K562 (cell line): Measurements from ENCODE around the gene BIN1. TPM values are rescaled to one million over a fixed set of nuclear protein-coding genes. Genes with fewer than 3 reads are reported as not detected.

ENCODE experiments used
- AFF4 ChIP-seq: sonication (generic); formaldehyde crosslinking; IDR thresholded peaks from 2 replicates; pipeline ENCODE4 v1.8.0; 2023; ENCODE audit warnings: mild to moderate bottlenecking, missing genetic modification reagents
- BRD4 ChIP-seq: fragments of 200-600 bp; sonication (generic); IDR thresholded peaks from 2 replicates; pipeline ENCODE4 v1.6.1; 2017; ENCODE audit warnings: inconsistent platforms
- DEAF1 ChIP-seq: fragments of 450-650 bp; formaldehyde crosslinking; IDR thresholded peaks from 2 replicates; pipeline ENCODE4 v1.4.0; 2020; ENCODE audit warnings: mild to moderate bottlenecking, moderate library complexity
- KLF1 ChIP-seq: fragments of 450-650 bp; IDR thresholded peaks from 2 replicates; pipeline ENCODE4 v1.6.1; 2016; ENCODE audit warnings: missing genetic modification characterization, missing compliant biosample characterization
- NCOA6 ChIP-seq: fragments of 450-650 bp; IDR thresholded peaks from 2 replicates; pipeline ENCODE4 v1.6.1; 2017; ENCODE audit warnings: mild to moderate bottlenecking
- RBBP5 ChIP-seq: fragments of 200-600 bp; sonication (generic); IDR thresholded peaks from 2 replicates; pipeline ENCODE4 v1.6.1; 2012; ENCODE audit warnings: borderline replicate concordance, mild to moderate bottlenecking, low read length, control low read depth, inconsistent platforms; ENCODE audit not compliant: insufficient read depth, poor library complexity, severe bottlenecking
- RBM17 ChIP-seq: fragments of 200-400 bp; formaldehyde crosslinking; IDR thresholded peaks from 2 replicates; pipeline ENCODE4 v1.6.1; 2017; ENCODE audit warnings: low read depth, mild to moderate bottlenecking, low read length, borderline replicate concordance
- SIX5 ChIP-seq, 2 experiments: IDR thresholded peaks; 2 replicates each; pipeline ENCODE4 v1.6.1; 2011; ENCODE audit warnings: low read length in 2 of 2, borderline replicate concordance in 1 of 2, low read depth in 1 of 2, mild to moderate bottlenecking in 1 of 2, moderate library complexity in 1 of 2; ENCODE audit not compliant: insufficient read depth in 1 of 2
- SMC3 ChIP-seq: conservative IDR thresholded peaks from 2 replicates; pipeline ENCODE4 v1.6.1; 2011; ENCODE audit warnings: low read depth, low read length, improper control_type of control experiment; ENCODE audit not compliant: insufficient read depth
- TFAM ChIP-seq: fragments of 250-450 bp; sonication (Bioruptor Pico); conservative IDR thresholded peaks from 2 replicates; pipeline ENCODE4 v1.5.0; 2021; ENCODE audit warnings: mild to moderate bottlenecking, moderate library complexity
- ZBTB12 ChIP-seq: fragments of 250-450 bp; sonication (Bioruptor Pico); IDR thresholded peaks from 2 replicates; pipeline ENCODE4 v1.4.0; 2020
- ZC3H4 ChIP-seq: sonication (generic); formaldehyde crosslinking; IDR thresholded peaks from 2 replicates; pipeline ENCODE4 v1.9.0; 2021; ENCODE audit warnings: missing genetic modification reagents, borderline replicate concordance
- ZNF165 ChIP-seq: fragments of 250-450 bp; sonication (Bioruptor Pico); IDR thresholded peaks from 2 replicates; pipeline ENCODE4 v1.4.0; 2020; ENCODE audit warnings: borderline replicate concordance
- ZNF184 ChIP-seq: sonication (generic); formaldehyde crosslinking; IDR thresholded peaks from 2 replicates; pipeline ENCODE4 v1.5.0; 2020; ENCODE audit warnings: missing genetic modification reagents
- polyA plus RNA-seq, 8 experiments: library from polyadenylated mRNA; depleted of rRNA in 4 of 8; stranded (reverse) in 5 of 8; unstranded in 3 of 8; fragments of >200 nt; fragmentation: Nextera tagmentation in 2 of 8; fragmentation: Illumina TruSeq in 1 of 8; extraction: Ambion mirVana in 2 of 8; extraction: Trizol in 1 of 8; gene quantifications; 2 replicates each; pipeline versions ENCODE4 v1.2.1 to v1.2.3, GENCODE V29; 2011 to 2014; ENCODE audit warnings: inconsistent platforms in 1 of 8, missing spikeins in 1 of 8
- total RNA-seq, 7 experiments: library from RNA; depleted of rRNA in 6 of 7; stranded (reverse); fragments of >200 nt in 6 of 7; fragmentation: Illumina TruSeq in 2 of 7; extraction: Trizol in 2 of 7; gene quantifications; 2 replicates each; pipeline versions ENCODE4 v1.2.1 to v1.2.3, GENCODE V29; 2011 to 2021; ENCODE audit warnings: low replicate concordance in 1 of 7
- TF ChIP-seq, protein P1 (sequence below): fragments of 450-650 bp; IDR thresholded peaks from 2 replicates; pipeline ENCODE4 v1.6.1; 2014; ENCODE audit warnings: low read depth, mild to moderate bottlenecking, moderate library complexity, borderline replicate concordance
- TF ChIP-seq, protein P2 (sequence below): IDR thresholded peaks from 3 replicates; pipeline ENCODE4 v1.6.1; 2011; ENCODE audit warnings: borderline replicate concordance, mild to moderate bottlenecking, moderate library complexity; ENCODE audit not compliant: insufficient read length; ENCODE audit errors: extremely low read depth

The BIN1 gene
- total and polyA plus RNA-seq, 9 of the 15 experiments (the other 6 are each of a cell fraction or from before 2014, with no cell fraction given): 0.04 to 2.8 (median 0.79) TPM; not detected in 1

DNA sequence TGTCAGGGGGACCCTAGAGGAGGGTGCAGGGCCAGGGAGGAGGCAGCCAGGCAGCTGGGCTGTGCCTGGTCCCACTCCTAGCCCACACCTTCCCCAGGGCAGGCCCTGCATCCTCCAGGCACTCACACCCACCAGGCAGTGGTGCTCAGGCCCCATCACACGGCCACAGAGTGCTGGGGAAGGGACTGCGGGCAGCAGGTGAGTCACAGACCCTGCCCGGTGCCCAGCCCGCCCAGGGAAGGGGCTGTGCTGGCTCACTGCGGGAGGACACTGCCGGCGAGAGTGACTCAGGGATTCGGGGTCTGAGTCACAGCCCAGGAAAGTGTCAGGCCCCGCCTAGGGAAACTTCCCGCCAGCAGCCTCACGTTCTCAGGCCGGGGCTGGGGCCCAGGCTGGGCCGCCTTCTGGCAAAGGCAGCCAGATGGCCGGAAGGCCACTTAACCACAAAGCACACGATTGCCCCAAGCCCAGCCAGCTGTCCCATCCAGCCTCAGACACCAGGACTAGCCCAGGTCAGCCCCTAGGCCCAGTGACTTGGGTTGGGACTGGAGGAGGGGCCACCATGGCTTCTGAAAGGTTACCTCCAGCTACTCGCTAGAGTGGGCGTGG lies 42.2 kb downstream of the BIN1 start (continued):
- TF ChIP-seq NCOA6: no peak
- TF ChIP-seq, protein P1, sequence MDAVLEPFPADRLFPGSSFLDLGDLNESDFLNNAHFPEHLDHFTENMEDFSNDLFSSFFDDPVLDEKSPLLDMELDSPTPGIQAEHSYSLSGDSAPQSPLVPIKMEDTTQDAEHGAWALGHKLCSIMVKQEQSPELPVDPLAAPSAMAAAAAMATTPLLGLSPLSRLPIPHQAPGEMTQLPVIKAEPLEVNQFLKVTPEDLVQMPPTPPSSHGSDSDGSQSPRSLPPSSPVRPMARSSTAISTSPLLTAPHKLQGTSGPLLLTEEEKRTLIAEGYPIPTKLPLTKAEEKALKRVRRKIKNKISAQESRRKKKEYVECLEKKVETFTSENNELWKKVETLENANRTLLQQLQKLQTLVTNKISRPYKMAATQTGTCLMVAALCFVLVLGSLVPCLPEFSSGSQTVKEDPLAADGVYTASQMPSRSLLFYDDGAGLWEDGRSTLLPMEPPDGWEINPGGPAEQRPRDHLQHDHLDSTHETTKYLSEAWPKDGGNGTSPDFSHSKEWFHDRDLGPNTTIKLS: no peak
- TF ChIP-seq ZC3H4 (CRISPR knock-in tag): no peak
- TF ChIP-seq DEAF1 (CRISPR knock-in tag): no peak
- TF ChIP-seq ZNF165 (CRISPR knock-in tag): no peak
- no peak for TF ChIP-seq RBM17
- no peak for TF ChIP-seq ZBTB12 (CRISPR knock-in tag)
- no peak for TF ChIP-seq SIX5 (IDR thresholded peaks at IDR 0.05; ENCODE audit: borderline replicate concordance in 1 of 2, insufficient read depth in 1 of 2, low read depth in 1 of 2, low read length in 2 of 2)
- no peak for TF ChIP-seq AFF4 (CRISPR knock-in tag)
- TF ChIP-seq RBBP5: peak; percentile 18
- no peak for TF ChIP-seq BRD4
- no peak for TF ChIP-seq SMC3
- TF ChIP-seq ZNF184: no peak
- 0 out of 2 replicates have a peak, but pooled peaks have one; percentile 14 for TF ChIP-seq KLF1 (tag)
- TF ChIP-seq TFAM (CRISPR knock-in tag): no peak
- TF ChIP-seq, protein P2, sequence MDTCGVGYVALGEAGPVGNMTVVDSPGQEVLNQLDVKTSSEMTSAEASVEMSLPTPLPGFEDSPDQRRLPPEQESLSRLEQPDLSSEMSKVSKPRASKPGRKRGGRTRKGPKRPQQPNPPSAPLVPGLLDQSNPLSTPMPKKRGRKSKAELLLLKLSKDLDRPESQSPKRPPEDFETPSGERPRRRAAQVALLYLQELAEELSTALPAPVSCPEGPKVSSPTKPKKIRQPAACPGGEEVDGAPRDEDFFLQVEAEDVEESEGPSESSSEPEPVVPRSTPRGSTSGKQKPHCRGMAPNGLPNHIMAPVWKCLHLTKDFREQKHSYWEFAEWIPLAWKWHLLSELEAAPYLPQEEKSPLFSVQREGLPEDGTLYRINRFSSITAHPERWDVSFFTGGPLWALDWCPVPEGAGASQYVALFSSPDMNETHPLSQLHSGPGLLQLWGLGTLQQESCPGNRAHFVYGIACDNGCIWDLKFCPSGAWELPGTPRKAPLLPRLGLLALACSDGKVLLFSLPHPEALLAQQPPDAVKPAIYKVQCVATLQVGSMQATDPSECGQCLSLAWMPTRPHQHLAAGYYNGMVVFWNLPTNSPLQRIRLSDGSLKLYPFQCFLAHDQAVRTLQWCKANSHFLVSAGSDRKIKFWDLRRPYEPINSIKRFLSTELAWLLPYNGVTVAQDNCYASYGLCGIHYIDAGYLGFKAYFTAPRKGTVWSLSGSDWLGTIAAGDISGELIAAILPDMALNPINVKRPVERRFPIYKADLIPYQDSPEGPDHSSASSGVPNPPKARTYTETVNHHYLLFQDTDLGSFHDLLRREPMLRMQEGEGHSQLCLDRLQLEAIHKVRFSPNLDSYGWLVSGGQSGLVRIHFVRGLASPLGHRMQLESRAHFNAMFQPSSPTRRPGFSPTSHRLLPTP: no peak
